Subcutaneous abdominal adipose tissue (tissue), 5 donors: ENCODE data around the gene PCNX3.
A peak's percentile ranks its signal among the peaks of the same experiment; 100 is the strongest.
"Not testable (repeated sequence)": the region's sequence is repeated elsewhere in the genome, so short reads cannot be mapped to it uniquely, and the experiment has no call there.

Source experiments
- H3K27ac ChIP-seq: one replicate; pipeline ENCODE4 v1.7.0; 2013; ENCODE audit warnings: low read depth, mild to moderate bottlenecking, inconsistent platforms, low read length, moderate library complexity
- H3K27me3 ChIP-seq, 5 donors: one replicate each; pipeline ENCODE4 v1.7.0; 2013; ENCODE audit warnings: low read length in 5 of 5, inconsistent platforms in 1 of 5; ENCODE audit not compliant: control insufficient read depth in 5 of 5, insufficient read depth in 4 of 5
- H3K36me3 ChIP-seq, 5 donors: one replicate each; pipeline ENCODE4 v1.7.0; 2013; ENCODE audit warnings: low read length in 5 of 5; ENCODE audit not compliant: control insufficient read depth in 5 of 5, insufficient read depth in 5 of 5
- H3K4me1 ChIP-seq, 5 donors: one replicate each; pipeline ENCODE4 v1.7.0; 2013; ENCODE audit warnings: low read length in 5 of 5, mild to moderate bottlenecking in 3 of 5, moderate library complexity in 1 of 5; ENCODE audit not compliant: control insufficient read depth in 5 of 5, insufficient read depth in 5 of 5
- H3K4me3 ChIP-seq, 5 donors: one replicate each; pipeline ENCODE4 v1.7.0; 2013; ENCODE audit warnings: low read length in 5 of 5, low read depth in 1 of 5
- H3K9ac ChIP-seq, 5 donors: one replicate each; pipeline ENCODE4 v1.7.0; 2013; ENCODE audit warnings: low read length in 5 of 5, mild to moderate bottlenecking in 4 of 5, moderate library complexity in 3 of 5
- H3K9me3 ChIP-seq, 5 donors: one replicate each; pipeline ENCODE4 v1.7.0; 2013; ENCODE audit warnings: low read length in 5 of 5; ENCODE audit not compliant: control insufficient read depth in 5 of 5
- donor health status: healthy.
- donor health status: healthy.
- donor health status: healthy.
- donor health status: healthy.
- donor health status: healthy.

The PCNX3 gene

DNA sequence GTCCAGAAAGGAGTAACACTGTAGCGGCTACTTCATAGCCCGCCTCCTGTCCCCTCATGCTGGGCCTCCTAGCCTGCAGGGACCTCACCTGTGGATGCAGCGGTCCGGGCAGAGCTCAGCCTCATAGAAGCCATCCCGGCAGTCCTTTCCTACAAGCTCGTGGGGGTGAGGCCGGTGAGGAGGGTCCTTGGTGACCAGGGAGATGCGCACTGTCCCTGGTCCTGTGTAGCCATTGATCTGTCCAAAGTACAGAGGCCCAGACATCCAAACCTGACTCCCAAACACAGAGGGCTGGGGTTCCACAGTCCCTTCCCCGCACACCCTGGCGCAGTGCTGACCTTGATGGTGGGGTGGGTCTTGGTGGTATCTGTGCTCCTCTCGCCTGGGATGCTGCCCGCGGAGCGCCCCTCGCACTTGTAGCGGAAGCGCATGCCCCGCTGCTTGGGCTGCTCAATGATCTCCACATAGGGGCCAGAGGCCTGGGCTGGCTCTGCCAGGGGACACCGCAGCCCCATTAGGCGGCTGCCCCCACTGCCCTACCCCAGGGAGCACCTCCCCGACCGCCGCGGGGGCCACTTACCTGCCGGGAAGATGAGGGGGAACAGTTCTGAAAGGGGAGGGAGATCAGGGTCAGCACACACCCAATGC is 46.1 kb downstream of the PCNX3 start:
- H3K36me3 ChIP-seq = peaks cover 0 to 49% (median 46%) of the 10 kb centered on the region in 5 donors

DNA sequence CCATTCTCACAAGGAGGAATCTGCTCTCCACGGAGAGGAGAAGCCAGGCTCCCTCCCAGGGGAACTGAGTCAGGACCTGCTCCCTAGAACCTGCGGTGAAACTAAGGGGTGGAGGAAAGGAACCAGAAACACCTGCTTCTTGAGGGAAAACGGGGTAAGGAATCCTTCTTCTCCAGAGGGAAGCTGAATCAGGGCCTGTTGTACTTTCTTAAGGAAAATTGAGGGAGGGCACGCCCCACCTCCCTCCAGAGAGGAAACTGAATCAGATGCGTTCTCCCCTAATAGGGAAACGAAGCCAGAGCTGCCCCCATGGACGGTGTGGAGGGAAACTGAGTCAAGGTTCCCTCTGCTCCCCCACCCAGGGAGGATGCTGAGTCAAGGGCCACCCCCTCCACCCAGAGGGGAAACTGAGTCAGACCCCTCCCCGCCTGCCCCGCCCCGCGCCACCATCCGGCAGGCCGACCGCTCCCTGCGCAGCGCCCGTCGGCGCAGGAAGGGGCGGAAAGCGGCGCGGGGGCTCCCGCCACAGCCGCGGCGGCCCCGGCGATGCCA is 46.7 kb downstream of the PCNX3 start:
- H3K4me1 ChIP-seq = peaks cover 8 to 37% (median 24%) of the 10 kb centered on the region in 5 donors
- peak overlapping the region; percentile 75 to 97 (median 86) for H3K9ac ChIP-seq
- H3K4me3 ChIP-seq = peak overlapping the region; percentile 74 to 97 (median 85)
- H3K27me3 ChIP-seq = peaks cover 0 to 3% (median 0%) of the 10 kb centered on the region in 5 donors
- no peaks in the 10 kb centered on the region for H3K9me3 ChIP-seq
- H3K36me3 ChIP-seq = peaks cover 0 to 43% (median 40%) of the 10 kb centered on the region in 5 donors
- H3K27ac ChIP-seq = peak overlapping the region; percentile 100

More for the DNA sequence above, 46.1 kb downstream of the PCNX3 start:
- Histone ChIP-seq H3K9ac (peak overlapping the region; percentile 75 to 97 (median 86)), H3K27me3 (peaks cover 0 to 3% (median 0%) of the 10 kb centered on the region in 5 donors), H3K4me3 (peak overlapping the region; percentile 74 to 97 (median 85)), H3K27ac (peak overlapping the region; percentile 100), H3K4me1 (peaks cover 8 to 37% (median 24%) of the 10 kb centered on the region in 5 donors), H3K9me3 (no peaks in the 10 kb centered on the region)

DNA sequence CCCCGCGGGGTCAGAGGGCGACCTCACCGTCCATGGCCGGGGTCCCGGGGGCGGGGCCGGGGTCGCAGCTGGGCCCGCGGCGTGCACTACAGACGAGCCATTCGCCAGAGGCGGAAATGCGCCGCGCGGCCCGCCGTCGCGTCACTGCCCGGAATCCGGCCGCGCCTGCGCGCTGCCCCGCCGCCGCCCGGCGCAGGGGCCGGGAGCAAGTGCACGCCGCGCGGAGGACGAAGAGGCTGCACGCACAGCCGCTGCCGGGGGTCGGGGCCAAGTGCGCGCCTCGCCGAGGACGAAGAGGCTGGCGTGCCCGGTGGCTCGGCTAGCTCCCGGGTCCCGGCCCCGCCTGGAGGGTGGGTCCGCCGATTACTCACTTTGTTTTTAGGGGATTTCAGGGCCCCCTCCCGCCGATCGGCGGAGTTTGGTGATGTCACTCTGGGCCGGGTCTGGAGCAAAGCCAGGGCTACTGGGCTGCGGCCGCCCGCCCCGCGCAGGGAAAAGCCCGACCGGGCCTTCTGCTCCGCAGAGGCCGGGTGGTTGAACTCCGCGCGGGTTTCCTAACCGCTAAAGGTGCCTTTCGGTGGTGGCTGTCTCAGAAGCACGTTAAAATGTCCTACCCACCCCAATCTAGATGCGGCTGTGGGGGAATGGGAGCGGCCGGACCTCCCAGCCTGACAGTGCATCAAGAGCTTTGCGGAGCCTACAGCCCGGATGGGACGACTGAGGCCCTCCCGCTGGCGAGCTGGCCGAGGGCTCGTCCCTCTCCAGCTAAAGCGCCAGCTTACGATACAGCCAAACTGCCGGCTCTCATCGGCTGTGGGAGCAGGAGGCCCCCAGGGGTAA is 47.4 kb downstream of the PCNX3 start, which contains the start of gene RELA:
Gene RELA (minus strand): TSS at position 118 of the 840 bp plus-strand sequence. CDS start 84 bp downstream, at position 34.
- peaks cover 8 to 37% (median 24%) of the 10 kb centered on the region in 5 donors for H3K4me1 ChIP-seq
- H3K9ac ChIP-seq = peak within 1 kb of the TSS; percentile 86 to 99 (median 97)
- H3K27me3 ChIP-seq = peaks cover 0 to 3% (median 0%) of the 10 kb centered on the region in 5 donors

DNA sequence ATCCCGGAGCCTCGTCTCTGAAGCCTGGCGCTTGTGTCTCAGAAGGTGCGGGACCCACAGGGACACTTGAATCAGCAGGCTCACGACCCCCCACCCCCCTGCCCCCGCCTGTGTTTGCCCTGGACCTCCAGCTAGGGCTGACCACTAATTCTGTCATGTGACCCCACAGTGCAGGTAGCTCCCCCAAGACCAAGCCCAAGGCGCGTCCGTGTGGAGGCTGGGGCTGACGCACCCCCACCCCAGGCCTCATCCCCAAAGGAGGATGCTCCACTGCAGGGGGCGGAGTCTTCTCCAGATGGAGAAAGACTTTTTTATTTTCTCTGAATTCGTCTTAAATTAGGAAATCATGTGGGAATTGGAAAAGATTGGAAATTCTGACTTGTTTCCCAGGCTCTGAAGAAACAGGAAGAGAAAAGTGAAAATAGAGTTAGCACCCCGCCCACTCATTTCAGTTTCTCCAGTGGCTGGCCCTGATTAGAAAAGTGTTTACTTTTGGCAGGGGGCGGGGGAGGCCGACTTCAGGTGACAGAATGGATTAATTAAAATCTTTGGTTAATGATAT is 48.1 kb downstream of the PCNX3 start:
- Histone ChIP-seq H3K9ac (peak overlapping the region; percentile 86 to 99 (median 97)), H3K4me1 (peaks cover 8 to 37% (median 24%) of the 10 kb centered on the region in 5 donors), H3K27me3 (peaks cover 0 to 3% (median 0%) of the 10 kb centered on the region in 5 donors), H3K36me3 (peaks cover 0 to 29% (median 26%) of the 10 kb centered on the region in 5 donors), H3K27ac (peak overlapping the region; percentile 100), H3K4me3 (peak overlapping the region; percentile 61 to 95 (median 75)), H3K9me3 (no peaks in the 10 kb centered on the region)

More for the DNA sequence above, 47.4 kb downstream of the PCNX3 start, which contains the start of gene RELA:
- H3K9me3 ChIP-seq = no peaks in the 10 kb centered on the region
- peak within 1 kb of the TSS; percentile 74 to 97 (median 85) for H3K4me3 ChIP-seq
- H3K36me3 ChIP-seq = peaks cover 0 to 36% (median 33%) of the 10 kb centered on the region in 5 donors
- H3K27ac ChIP-seq = peak within 1 kb of the TSS; percentile 100

DNA sequence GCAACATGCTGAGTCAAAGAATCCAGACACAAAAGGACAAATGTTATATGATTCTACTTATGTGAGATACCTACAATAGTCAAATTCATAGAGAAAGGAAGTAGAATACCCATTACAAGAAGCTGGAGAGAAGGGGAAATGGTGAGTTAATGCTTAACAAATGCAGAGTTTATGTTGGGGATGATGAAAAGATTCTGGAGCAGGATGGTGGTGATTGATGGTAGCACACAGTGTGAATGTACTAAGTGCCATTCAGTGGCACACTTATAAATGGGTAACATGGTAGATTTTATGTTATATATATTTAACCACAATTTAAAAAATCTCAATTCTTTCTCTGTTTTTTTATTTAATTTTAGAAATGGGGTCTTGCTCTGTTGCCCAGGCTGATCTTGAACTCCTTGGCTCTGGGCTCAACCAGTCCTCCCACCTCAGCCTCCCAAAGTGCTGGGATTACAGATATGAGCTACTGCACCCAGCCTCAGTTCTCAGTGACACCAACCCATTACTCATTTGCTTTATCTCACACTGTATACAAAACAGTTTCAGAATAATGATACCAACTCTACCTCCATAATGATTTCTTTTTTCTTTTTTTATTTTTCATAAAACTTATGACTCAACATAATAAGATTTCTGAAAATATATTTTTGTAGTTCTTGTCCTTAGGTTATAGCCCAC is 56.7 kb downstream of the PCNX3 start:
- H3K9ac ChIP-seq = no peak overlapping the region
- no peak overlapping the region for H3K27ac ChIP-seq
- no peaks in the 10 kb centered on the region for H3K9me3 ChIP-seq
- no peak overlapping the region for H3K4me3 ChIP-seq
- H3K36me3 ChIP-seq = no peaks in the 10 kb centered on the region
- no peaks in the 10 kb centered on the region for H3K4me1 ChIP-seq
- H3K27me3 ChIP-seq = no peaks in the 10 kb centered on the region

DNA sequence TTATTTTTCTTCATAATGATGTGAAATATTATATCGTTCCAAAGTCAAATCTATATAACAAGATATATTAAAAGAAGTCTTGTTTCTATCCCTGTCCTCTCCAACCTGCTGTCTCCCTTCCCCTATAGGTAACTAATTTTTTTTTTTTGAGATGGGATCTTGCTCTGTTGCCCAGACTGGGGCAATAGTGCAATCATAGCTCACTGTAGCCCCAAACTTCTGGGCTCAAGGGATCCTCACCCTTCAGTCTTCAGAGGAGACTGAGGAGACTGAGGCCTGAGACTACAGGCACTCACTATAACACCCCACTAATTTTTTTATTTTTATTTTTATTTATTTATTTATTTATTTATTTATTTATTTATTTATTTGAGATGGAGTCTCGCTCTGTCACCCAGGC is 57.4 kb downstream of the PCNX3 start:
- Histone ChIP-seq H3K27ac (no peak overlapping the region), H3K9ac (no peak overlapping the region), H3K9me3 (no peaks in the 10 kb centered on the region)

DNA sequence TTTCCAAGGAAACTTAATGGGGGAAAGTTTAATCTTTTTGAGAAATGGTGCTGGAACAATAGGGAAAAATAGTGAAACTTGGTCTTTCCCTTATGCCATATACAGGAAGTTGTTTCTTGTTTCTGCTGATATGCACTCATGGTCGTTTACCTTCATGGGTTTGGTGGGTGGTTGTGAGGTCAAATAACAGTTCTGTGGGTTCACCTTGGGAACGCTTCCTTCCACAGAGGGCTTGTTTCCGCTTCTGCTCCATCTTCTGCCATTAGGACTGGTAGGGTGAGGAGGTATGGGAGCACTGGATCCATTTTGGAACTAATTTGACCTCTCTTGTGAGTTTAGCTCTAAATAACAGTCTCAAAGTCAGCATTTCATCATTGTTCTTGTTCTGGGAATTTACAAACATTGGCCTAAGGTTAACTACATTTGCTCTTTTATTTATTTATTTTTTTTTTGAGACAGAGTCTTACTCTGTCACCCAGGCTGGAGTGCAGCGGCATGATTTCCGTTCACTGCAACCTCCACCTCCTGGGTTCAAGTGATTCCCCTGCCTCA is 64.7 kb downstream of the PCNX3 start:
- H3K9me3 ChIP-seq = no peaks in the 10 kb centered on the region
- no peak overlapping the region for H3K9ac ChIP-seq
- H3K27ac ChIP-seq = no peak overlapping the region
- peaks cover 0 to 4% (median 0%) of the 10 kb centered on the region in 5 donors for H3K27me3 ChIP-seq
- H3K36me3 ChIP-seq = no peaks in the 10 kb centered on the region
- H3K4me1 ChIP-seq = no peaks in the 10 kb centered on the region
- H3K4me3 ChIP-seq = no peak overlapping the region

More for the DNA sequence above, 57.4 kb downstream of the PCNX3 start:
- Histone ChIP-seq H3K4me1 (no peaks in the 10 kb centered on the region), H3K27me3 (no peaks in the 10 kb centered on the region), H3K36me3 (no peaks in the 10 kb centered on the region), H3K4me3 (no peak overlapping the region)

DNA sequence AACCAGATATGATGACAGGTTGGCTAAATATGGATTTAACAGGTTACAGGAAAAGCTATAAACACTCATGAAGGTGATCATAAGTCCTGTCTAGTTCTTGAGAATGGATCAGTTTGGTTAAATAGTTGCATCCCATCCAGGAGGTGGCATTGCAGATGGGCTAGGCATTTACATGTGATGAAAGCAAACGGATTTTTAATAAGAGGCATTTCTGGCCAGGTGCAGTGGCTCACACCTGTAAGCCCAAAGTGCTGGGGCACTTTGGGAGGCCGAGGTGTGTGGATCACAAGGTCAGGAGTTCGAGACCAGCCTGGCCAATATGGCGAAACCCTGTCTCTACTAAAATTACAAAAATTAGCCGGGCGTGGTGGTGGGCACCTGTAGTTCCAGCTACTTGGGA is 67.9 kb downstream of the PCNX3 start:
- H3K4me3 ChIP-seq, H3K9ac ChIP-seq, H3K4me1 ChIP-seq, H3K9me3 ChIP-seq, H3K27me3 ChIP-seq, H3K36me3 ChIP-seq, H3K27ac ChIP-seq: not testable (repeated sequence)

DNA sequence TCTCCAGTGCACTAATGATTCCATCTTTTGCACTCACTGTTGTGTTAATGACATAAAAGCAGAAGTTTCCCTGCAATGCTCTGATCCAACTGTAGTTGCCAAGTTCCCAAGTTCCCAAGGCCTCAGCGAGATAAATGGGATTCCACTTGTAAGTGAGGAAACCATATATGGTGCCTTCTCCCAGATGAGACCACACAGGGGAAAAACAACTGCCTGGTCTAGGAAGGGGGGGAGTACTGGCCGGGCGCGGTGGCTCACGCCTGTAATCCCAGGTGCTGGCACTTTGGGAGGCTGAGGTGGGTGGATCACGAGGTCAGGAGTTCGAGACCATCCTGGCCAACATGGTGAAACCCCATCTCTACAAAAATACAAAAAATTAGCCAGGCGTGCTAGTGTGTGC is 70.4 kb downstream of the PCNX3 start:
- H3K4me3 ChIP-seq = no peak overlapping the region
- no peaks in the 10 kb centered on the region for H3K36me3 ChIP-seq
- H3K9ac ChIP-seq = no peak overlapping the region
- no peaks in the 10 kb centered on the region for H3K4me1 ChIP-seq
- H3K27me3 ChIP-seq = peaks cover 0 to 4% (median 0%) of the 10 kb centered on the region in 5 donors
- H3K27ac ChIP-seq = no peak overlapping the region
- no peaks in the 10 kb centered on the region for H3K9me3 ChIP-seq
